ENCODE results near the gene DPP6. TPM values are rescaled to one million over a fixed set of nuclear protein-coding genes. Genes with fewer than 3 reads are reported as not detected.

The DPP6 gene
- total and polyA plus RNA-seq, 2 experiments from 2014 or later = not detected

DNA sequence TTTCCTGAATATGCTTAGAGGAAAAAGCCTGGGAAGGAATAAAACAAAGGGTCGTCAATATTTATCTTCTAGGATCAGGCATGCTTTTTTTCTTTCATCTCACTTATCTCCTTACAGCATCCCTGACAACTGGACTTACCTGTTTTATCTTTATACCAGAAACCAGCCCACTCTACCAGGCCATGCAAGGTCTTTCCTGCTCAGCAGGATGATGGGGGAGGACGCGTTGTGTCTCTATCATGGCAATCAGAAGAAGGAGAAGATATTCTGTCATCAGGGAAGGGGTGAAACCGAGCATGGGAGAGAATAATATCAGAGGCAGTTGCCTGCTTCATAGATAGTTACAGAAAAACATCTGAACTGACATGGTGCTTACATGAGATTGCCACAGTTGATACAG lies 445.6 kb downstream of the DPP6 start (continued):
- TF ChIP-seq ZNF462 (CRISPR knock-in tag; IDR thresholded peaks at IDR 0.05) (no peak), EZH2phosphoT487 (IDR thresholded peaks at IDR 0.05; ENCODE audit: unreplicated experiment) (no peak), NANOG (IDR thresholded peaks at IDR 0.05; ENCODE audit: borderline replicate concordance) (no peak), ZNF114 (CRISPR knock-in tag; IDR thresholded peaks at IDR 0.05) (no peak), EZH2 (IDR thresholded peaks at IDR 0.05; ENCODE audit: low read depth, unreplicated experiment) (no peak), POLR2AphosphoS5 (IDR thresholded peaks at IDR 0.05; ENCODE audit: low read depth) (no peak)
- TF ChIP-seq, protein P1, sequence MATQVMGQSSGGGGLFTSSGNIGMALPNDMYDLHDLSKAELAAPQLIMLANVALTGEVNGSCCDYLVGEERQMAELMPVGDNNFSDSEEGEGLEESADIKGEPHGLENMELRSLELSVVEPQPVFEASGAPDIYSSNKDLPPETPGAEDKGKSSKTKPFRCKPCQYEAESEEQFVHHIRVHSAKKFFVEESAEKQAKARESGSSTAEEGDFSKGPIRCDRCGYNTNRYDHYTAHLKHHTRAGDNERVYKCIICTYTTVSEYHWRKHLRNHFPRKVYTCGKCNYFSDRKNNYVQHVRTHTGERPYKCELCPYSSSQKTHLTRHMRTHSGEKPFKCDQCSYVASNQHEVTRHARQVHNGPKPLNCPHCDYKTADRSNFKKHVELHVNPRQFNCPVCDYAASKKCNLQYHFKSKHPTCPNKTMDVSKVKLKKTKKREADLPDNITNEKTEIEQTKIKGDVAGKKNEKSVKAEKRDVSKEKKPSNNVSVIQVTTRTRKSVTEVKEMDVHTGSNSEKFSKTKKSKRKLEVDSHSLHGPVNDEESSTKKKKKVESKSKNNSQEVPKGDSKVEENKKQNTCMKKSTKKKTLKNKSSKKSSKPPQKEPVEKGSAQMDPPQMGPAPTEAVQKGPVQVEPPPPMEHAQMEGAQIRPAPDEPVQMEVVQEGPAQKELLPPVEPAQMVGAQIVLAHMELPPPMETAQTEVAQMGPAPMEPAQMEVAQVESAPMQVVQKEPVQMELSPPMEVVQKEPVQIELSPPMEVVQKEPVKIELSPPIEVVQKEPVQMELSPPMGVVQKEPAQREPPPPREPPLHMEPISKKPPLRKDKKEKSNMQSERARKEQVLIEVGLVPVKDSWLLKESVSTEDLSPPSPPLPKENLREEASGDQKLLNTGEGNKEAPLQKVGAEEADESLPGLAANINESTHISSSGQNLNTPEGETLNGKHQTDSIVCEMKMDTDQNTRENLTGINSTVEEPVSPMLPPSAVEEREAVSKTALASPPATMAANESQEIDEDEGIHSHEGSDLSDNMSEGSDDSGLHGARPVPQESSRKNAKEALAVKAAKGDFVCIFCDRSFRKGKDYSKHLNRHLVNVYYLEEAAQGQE (IDR thresholded peaks at IDR 0.05; ENCODE audit: unreplicated experiment) = no peak
